Hepatic stellate cell (primary cell): Measurements from ENCODE around the gene SDK1.

ENCODE experiments used
- DNase-seq: peaks from one replicate; pipeline ENCODE4 v3.0.0; 2011; ENCODE audit warnings: low spot score

Gene SDK1

GRCh38 chr7:3787717-3788264 lies 486.7 kb downstream of the SDK1 start:
- no peak for DNase-seq

- DNase-seq, result no peak
Observed at GRCh38 chr7:3790803-3791202, 489.8 kb downstream of the SDK1 start.

GRCh38 chr7:3791327-3791726 lies 490.3 kb downstream of the SDK1 start:
- no peak for DNase-seq

GRCh38 chr7:3795141-3795540 lies 494.1 kb downstream of the SDK1 start:
- no peak for DNase-seq

GRCh38 chr7:3795781-3796180 lies 494.7 kb downstream of the SDK1 start:
- DNase-seq, result no peak

- no peak for DNase-seq
Observed at GRCh38 chr7:3805151-3805550, 504.1 kb downstream of the SDK1 start.

GRCh38 chr7:3806516-3806915 lies 505.5 kb downstream of the SDK1 start:
- DNase-seq, result no peak

- DNase-seq, result no peak
Observed at GRCh38 chr7:3807824-3808223, 506.8 kb downstream of the SDK1 start.

GRCh38 chr7:3821488-3821887 lies 520.4 kb downstream of the SDK1 start:
- no peak for DNase-seq

GRCh38 chr7:3825491-3825890 lies 524.4 kb downstream of the SDK1 start:
- DNase-seq, result no peak

GRCh38 chr7:3832199-3832598 lies 531.1 kb downstream of the SDK1 start:
- DNase-seq, result no peak

- no peak for DNase-seq
Observed at GRCh38 chr7:3835109-3835508, 534.1 kb downstream of the SDK1 start.

- no peak for DNase-seq
Observed at GRCh38 chr7:3836855-3837254, 535.8 kb downstream of the SDK1 start.

- DNase-seq, result no peak
Observed at GRCh38 chr7:3844540-3845151, 543.6 kb downstream of the SDK1 start.

GRCh38 chr7:3846738-3847137 lies 545.7 kb downstream of the SDK1 start:
- no peak for DNase-seq

GRCh38 chr7:3847336-3847735 lies 546.3 kb downstream of the SDK1 start:
- DNase-seq, result no peak

- DNase-seq, result no peak
Observed at GRCh38 chr7:3859431-3859830, 558.4 kb downstream of the SDK1 start.

GRCh38 chr7:3860932-3861331 lies 559.9 kb downstream of the SDK1 start:
- no peak for DNase-seq

GRCh38 chr7:3861386-3861785 lies 560.3 kb downstream of the SDK1 start:
- no peak for DNase-seq

- no peak for DNase-seq
Observed at GRCh38 chr7:3861941-3862340, 560.9 kb downstream of the SDK1 start.

- no peak for DNase-seq
Observed at GRCh38 chr7:3862774-3863173, 561.7 kb downstream of the SDK1 start.

GRCh38 chr7:3866277-3866676 lies 565.2 kb downstream of the SDK1 start:
- DNase-seq, result no peak

GRCh38 chr7:3867863-3868262 lies 566.8 kb downstream of the SDK1 start:
- DNase-seq, result no peak

GRCh38 chr7:3879355-3880075 lies 578.5 kb downstream of the SDK1 start:
- DNase-seq, result no peak
